ENCODE results near the gene RASGEF1C.

The RASGEF1C gene

DNA sequence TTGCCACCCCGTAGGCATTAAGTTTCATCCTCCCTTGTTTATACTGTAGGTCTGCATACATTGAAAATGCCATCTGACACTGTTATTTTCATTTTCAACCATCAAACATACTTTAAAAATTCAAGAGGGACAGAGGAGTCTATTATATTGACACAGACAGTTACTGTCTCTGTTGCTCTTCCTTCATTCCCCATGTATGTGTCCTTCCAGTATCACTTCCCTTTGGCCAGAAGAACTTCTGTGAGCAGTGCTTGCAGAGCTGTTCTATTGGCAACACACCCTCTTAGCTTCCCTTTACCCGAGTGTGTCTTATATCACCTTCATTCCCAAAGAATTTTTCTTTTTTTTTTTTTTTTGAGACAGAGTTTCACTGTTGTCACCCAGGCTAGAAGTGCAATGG, 42.8 kb downstream of the RASGEF1C start:
- no peaks in the 10 kb centered on the region for H3K36me3 ChIP-seq (ENCODE audit: insufficient read depth, low read length)
- H3K9me3 ChIP-seq (ENCODE audit: low read length): no peaks in the 10 kb centered on the region
- no peak overlapping the region for H3K27ac ChIP-seq (ENCODE audit: low read depth, low read length)
- H3K4me1 ChIP-seq (ENCODE audit: insufficient read depth, low read length): no peaks in the 10 kb centered on the region
- no peak overlapping the region for H3K4me3 ChIP-seq (ENCODE audit: low read depth in 1 of 2, low read length in 2 of 2)
- H3K27me3 ChIP-seq (ENCODE audit: control insufficient read depth in 1 of 2, insufficient read depth in 2 of 2, low read length in 2 of 2): no peaks in the 10 kb centered on the region
- no peak overlapping the region for H3K9ac ChIP-seq (ENCODE audit: low read length)

- no peak overlapping the region for H3K4me3 ChIP-seq (ENCODE audit: low read depth in 1 of 2, low read length in 2 of 2)
- no peaks in the 10 kb centered on the region for H3K27me3 ChIP-seq (ENCODE audit: control insufficient read depth in 1 of 2, insufficient read depth in 2 of 2, low read length in 2 of 2)
- no peak overlapping the region for H3K9ac ChIP-seq (ENCODE audit: low read length)
- H3K4me1 ChIP-seq (ENCODE audit: insufficient read depth, low read length): no peaks in the 10 kb centered on the region
- H3K27ac ChIP-seq (ENCODE audit: low read depth, low read length): no peak overlapping the region
- no peaks in the 10 kb centered on the region for H3K36me3 ChIP-seq (ENCODE audit: insufficient read depth, low read length)
- no peaks in the 10 kb centered on the region for H3K9me3 ChIP-seq (ENCODE audit: low read length)
Observed at GRCh38 chr5:180162304-180162661, 46.7 kb downstream of the RASGEF1C start.

DNA sequence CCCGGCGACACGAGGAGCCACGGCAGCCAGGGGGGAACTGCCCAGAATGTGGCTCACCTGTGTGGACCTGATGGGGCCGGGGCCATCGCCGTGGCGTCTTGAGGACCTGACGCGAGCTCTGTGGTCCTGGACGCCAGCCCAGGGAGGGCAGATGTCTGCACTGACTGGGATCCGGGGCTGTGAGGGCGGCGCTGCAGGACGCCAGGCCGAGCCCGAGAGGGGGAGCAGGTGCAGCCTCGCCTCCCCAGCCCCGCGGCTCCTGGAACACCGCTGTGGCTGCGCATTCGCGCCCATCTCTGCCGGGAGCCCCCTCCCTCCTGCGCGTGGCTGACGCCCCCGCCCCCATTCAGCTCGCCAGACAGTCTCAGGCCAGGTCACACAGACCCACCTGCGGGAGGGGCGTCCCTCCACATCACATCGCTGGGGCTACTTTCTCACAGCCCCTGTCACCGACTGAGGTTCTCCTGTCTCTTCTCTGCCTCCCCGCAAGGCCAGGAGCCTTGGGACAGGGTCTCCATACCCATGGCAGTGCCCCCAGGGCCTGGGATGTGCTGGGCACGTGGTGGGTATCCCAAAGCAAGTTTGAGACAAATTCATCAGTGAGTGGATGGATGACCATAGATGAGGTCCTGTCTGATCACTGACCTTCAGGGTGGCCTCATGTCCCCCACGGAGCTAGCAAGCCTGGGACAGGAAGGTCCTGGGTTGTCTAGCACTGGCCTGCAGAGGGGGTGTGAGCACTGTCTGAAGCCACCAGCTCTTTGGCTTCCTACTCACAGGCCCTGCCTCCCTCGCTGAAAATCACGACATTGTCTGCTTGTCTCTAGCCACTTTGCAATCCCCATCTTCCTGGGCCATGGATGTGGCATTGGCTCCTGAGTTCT, 47.3 kb downstream of the RASGEF1C start:
- no peak overlapping the region for H3K4me3 ChIP-seq (ENCODE audit: low read depth in 1 of 2, low read length in 2 of 2)
- H3K9me3 ChIP-seq (ENCODE audit: low read length): no peaks in the 10 kb centered on the region
- no peak overlapping the region for H3K9ac ChIP-seq (ENCODE audit: low read length)
- no peaks in the 10 kb centered on the region for H3K4me1 ChIP-seq (ENCODE audit: insufficient read depth, low read length)
- H3K36me3 ChIP-seq (ENCODE audit: insufficient read depth, low read length): no peaks in the 10 kb centered on the region
- H3K27ac ChIP-seq (ENCODE audit: low read depth, low read length): no peak overlapping the region
- no peaks in the 10 kb centered on the region for H3K27me3 ChIP-seq (ENCODE audit: control insufficient read depth in 1 of 2, insufficient read depth in 2 of 2, low read length in 2 of 2)

DNA sequence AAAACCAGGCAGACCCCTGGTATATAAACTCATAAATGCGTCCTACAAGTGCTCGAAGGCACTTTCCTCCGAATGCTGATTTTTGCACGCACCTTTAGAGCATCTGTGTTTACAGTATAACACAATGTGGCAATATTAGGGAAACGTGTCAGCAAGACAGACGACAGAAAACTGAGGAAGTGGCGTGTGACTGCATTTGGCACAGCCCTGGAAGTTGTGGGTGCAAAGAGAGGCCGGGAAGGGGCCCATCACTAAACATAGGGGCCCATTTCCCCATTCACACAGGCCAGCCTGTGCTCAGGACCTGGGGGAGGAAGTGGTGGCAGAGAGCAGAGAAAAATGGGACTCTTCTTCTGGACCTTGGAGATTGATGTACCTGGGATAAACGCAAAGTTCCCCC, 48.2 kb downstream of the RASGEF1C start:
- Histone ChIP-seq H3K27ac (ENCODE audit: low read depth, low read length) (no peak overlapping the region), H3K36me3 (ENCODE audit: insufficient read depth, low read length) (no peaks in the 10 kb centered on the region), H3K27me3 (ENCODE audit: control insufficient read depth in 1 of 2, insufficient read depth in 2 of 2, low read length in 2 of 2) (no peaks in the 10 kb centered on the region), H3K4me1 (ENCODE audit: insufficient read depth, low read length) (no peaks in the 10 kb centered on the region), H3K9me3 (ENCODE audit: low read length) (no peaks in the 10 kb centered on the region), H3K4me3 (ENCODE audit: low read depth in 1 of 2, low read length in 2 of 2) (no peak overlapping the region), H3K9ac (ENCODE audit: low read length) (no peak overlapping the region)

GRCh38 chr5:180160215-180160614, 48.8 kb downstream of the RASGEF1C start:
- Histone ChIP-seq H3K4me3 (ENCODE audit: low read depth in 1 of 2, low read length in 2 of 2) (no peak overlapping the region), H3K9me3 (ENCODE audit: low read length) (no peaks in the 10 kb centered on the region), H3K27me3 (ENCODE audit: control insufficient read depth in 1 of 2, insufficient read depth in 2 of 2, low read length in 2 of 2) (no peaks in the 10 kb centered on the region), H3K27ac (ENCODE audit: low read depth, low read length) (no peak overlapping the region), H3K4me1 (ENCODE audit: insufficient read depth, low read length) (no peaks in the 10 kb centered on the region), H3K36me3 (ENCODE audit: insufficient read depth, low read length) (no peaks in the 10 kb centered on the region), H3K9ac (ENCODE audit: low read length) (no peak overlapping the region)

- no peaks in the 10 kb centered on the region for H3K4me1 ChIP-seq (ENCODE audit: insufficient read depth, low read length)
- H3K9me3 ChIP-seq (ENCODE audit: low read length): no peaks in the 10 kb centered on the region
- no peak overlapping the region for H3K27ac ChIP-seq (ENCODE audit: low read depth, low read length)
- H3K36me3 ChIP-seq (ENCODE audit: insufficient read depth, low read length): no peaks in the 10 kb centered on the region
- H3K27me3 ChIP-seq (ENCODE audit: control insufficient read depth in 1 of 2, insufficient read depth in 2 of 2, low read length in 2 of 2): no peaks in the 10 kb centered on the region
- no peak overlapping the region for H3K9ac ChIP-seq (ENCODE audit: low read length)
- no peak overlapping the region for H3K4me3 ChIP-seq (ENCODE audit: low read depth in 1 of 2, low read length in 2 of 2)
Observed at GRCh38 chr5:180159756-180160155, 49.3 kb downstream of the RASGEF1C start.

DNA sequence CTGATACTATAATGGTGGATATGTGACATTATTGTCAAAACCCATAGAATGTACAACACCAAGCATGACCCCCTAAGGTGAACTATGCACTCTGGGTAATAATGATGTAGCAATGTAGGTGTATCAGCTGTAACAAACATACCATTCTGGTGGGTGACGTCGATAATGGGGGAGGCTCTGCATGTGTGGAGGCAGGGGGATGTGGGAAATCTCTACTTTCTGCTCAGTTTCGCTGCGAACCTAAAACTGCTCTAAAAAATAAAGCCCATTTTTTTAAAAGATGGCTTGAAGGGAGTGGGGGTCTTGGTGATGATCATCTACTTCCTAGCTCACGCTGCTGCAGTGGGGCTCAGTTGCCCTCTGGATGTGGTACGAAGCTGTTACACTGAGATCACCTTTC, 51.1 kb downstream of the RASGEF1C start:
- H3K9ac ChIP-seq (ENCODE audit: low read length): no peak overlapping the region
- H3K4me1 ChIP-seq (ENCODE audit: insufficient read depth, low read length): no peaks in the 10 kb centered on the region
- H3K9me3 ChIP-seq (ENCODE audit: low read length): no peaks in the 10 kb centered on the region
- H3K36me3 ChIP-seq (ENCODE audit: insufficient read depth, low read length): no peaks in the 10 kb centered on the region
- H3K27ac ChIP-seq (ENCODE audit: low read depth, low read length): no peak overlapping the region
- no peak overlapping the region for H3K4me3 ChIP-seq (ENCODE audit: low read depth in 1 of 2, low read length in 2 of 2)
- H3K27me3 ChIP-seq (ENCODE audit: control insufficient read depth in 1 of 2, insufficient read depth in 2 of 2, low read length in 2 of 2): no peaks in the 10 kb centered on the region

DNA sequence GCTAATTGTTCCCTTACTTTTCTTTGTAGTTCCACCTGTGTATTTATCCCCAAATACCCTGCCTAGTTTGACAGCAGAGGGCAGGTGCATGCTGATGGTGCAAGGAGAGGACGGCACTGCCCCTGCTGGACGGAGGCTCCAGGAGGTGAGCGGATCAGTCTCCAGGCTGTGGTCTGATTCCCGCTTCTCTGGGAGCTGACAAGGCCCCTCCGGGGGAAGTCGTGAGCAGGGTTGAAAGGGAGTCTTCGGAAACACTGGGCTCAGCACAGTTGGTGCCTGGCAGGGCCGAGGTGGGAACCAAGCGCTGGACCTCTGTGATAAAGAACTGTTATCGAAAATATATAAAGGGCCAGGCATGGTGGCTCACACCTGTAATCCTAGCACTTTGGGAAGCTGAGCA, 52.9 kb downstream of the RASGEF1C start:
- Histone ChIP-seq H3K4me1 (ENCODE audit: insufficient read depth, low read length) (no peaks in the 10 kb centered on the region), H3K9ac (ENCODE audit: low read length) (no peak overlapping the region), H3K9me3 (ENCODE audit: low read length) (no peaks in the 10 kb centered on the region), H3K27me3 (ENCODE audit: control insufficient read depth in 1 of 2, insufficient read depth in 2 of 2, low read length in 2 of 2) (no peaks in the 10 kb centered on the region), H3K4me3 (ENCODE audit: low read depth in 1 of 2, low read length in 2 of 2) (no peak overlapping the region), H3K36me3 (ENCODE audit: insufficient read depth, low read length) (no peaks in the 10 kb centered on the region), H3K27ac (ENCODE audit: low read depth, low read length) (no peak overlapping the region)

DNA sequence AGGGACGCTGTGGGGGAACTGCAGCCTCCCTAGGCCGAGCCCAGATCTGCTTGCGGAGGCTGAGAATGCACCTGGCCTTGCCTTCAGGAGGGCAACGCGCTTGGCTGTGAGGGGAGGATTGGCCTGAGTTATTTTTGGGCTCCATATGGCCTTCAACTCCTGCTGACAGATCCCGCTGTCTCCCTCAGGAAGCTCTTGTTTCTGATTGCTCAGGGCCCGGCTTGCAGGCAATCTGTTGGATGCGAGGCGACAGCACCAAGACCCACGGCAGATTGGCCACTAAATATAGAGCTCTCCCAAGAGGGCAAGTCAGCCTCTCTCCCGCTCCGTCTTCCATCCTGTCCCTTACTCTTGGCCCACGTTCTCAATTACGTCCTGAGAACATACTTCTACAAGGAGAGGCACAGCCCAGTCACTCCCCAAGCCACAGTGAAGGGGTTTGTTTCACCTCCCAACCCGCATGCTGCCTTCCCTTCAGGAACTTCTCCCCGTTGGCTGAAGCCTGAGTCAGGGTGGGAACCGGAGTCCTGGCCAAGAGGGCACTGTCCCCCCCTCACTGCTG, 53.6 kb downstream of the RASGEF1C start:
- Histone ChIP-seq H3K4me3 (ENCODE audit: low read depth in 1 of 2, low read length in 2 of 2) (no peak overlapping the region), H3K4me1 (ENCODE audit: insufficient read depth, low read length) (no peaks in the 10 kb centered on the region), H3K9me3 (ENCODE audit: low read length) (no peaks in the 10 kb centered on the region), H3K27ac (ENCODE audit: low read depth, low read length) (no peak overlapping the region), H3K9ac (ENCODE audit: low read length) (no peak overlapping the region), H3K27me3 (ENCODE audit: control insufficient read depth in 1 of 2, insufficient read depth in 2 of 2, low read length in 2 of 2) (no peaks in the 10 kb centered on the region), H3K36me3 (ENCODE audit: insufficient read depth, low read length) (no peaks in the 10 kb centered on the region)

DNA sequence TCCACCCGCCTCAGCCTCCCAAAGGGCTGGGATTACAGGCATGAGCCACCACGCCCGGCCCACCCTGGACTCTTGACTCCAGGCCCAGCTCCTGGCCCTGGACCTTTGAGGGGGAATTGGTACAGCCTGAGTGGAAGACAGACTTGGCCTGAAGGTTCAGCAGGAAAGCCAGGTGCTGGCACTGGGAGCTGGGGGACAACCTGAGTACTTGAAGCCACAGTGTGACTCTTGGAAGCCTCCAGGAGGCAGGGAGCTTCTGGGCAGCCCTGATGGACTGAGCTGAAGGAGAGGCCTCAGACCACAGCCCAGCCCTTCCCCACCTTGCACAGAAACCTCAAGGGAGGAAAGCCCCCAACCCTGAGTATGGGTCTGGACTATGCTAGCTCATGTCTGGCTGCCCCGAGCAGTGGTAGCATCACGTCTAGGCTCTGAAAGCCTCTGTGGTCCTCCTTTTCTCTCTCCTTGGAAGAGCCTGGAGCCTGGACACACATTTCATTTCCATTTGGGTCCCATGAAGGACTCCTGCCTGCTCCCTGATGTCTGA, 54.1 kb downstream of the RASGEF1C start:
- no peaks in the 10 kb centered on the region for H3K36me3 ChIP-seq (ENCODE audit: insufficient read depth, low read length)
- no peak overlapping the region for H3K9ac ChIP-seq (ENCODE audit: low read length)
- no peaks in the 10 kb centered on the region for H3K27me3 ChIP-seq (ENCODE audit: control insufficient read depth in 1 of 2, insufficient read depth in 2 of 2, low read length in 2 of 2)
- no peak overlapping the region for H3K4me3 ChIP-seq (ENCODE audit: low read depth in 1 of 2, low read length in 2 of 2)
- no peaks in the 10 kb centered on the region for H3K9me3 ChIP-seq (ENCODE audit: low read length)
- no peak overlapping the region for H3K27ac ChIP-seq (ENCODE audit: low read depth, low read length)
- no peaks in the 10 kb centered on the region for H3K4me1 ChIP-seq (ENCODE audit: insufficient read depth, low read length)

GRCh38 chr5:180153991-180154390, 55.0 kb downstream of the RASGEF1C start:
- H3K9ac ChIP-seq (ENCODE audit: low read length): no peak overlapping the region

GRCh38 chr5:180153099-180153498, 55.9 kb downstream of the RASGEF1C start:
- Histone ChIP-seq H3K9me3 (ENCODE audit: low read length) (no peaks in the 10 kb centered on the region), H3K4me3 (ENCODE audit: low read depth in 1 of 2, low read length in 2 of 2) (no peak overlapping the region), H3K27ac (ENCODE audit: low read depth, low read length) (no peak overlapping the region), H3K9ac (ENCODE audit: low read length) (no peak overlapping the region), H3K27me3 (ENCODE audit: control insufficient read depth in 1 of 2, insufficient read depth in 2 of 2, low read length in 2 of 2) (no peaks in the 10 kb centered on the region), H3K4me1 (ENCODE audit: insufficient read depth, low read length) (no peaks in the 10 kb centered on the region), H3K36me3 (ENCODE audit: insufficient read depth, low read length) (no peaks in the 10 kb centered on the region)

More at GRCh38 chr5:180153991-180154390, 55.0 kb downstream of the RASGEF1C start:
- H3K27me3 ChIP-seq (ENCODE audit: control insufficient read depth in 1 of 2, insufficient read depth in 2 of 2, low read length in 2 of 2): no peaks in the 10 kb centered on the region
- H3K27ac ChIP-seq (ENCODE audit: low read depth, low read length): no peak overlapping the region
- H3K4me3 ChIP-seq (ENCODE audit: low read depth in 1 of 2, low read length in 2 of 2): no peak overlapping the region
- no peaks in the 10 kb centered on the region for H3K36me3 ChIP-seq (ENCODE audit: insufficient read depth, low read length)
- H3K9me3 ChIP-seq (ENCODE audit: low read length): no peaks in the 10 kb centered on the region
- no peaks in the 10 kb centered on the region for H3K4me1 ChIP-seq (ENCODE audit: insufficient read depth, low read length)
